ENCODE data around the gene USP37. TPM values are rescaled to one million over a fixed set of nuclear protein-coding genes. Genes with fewer than 3 reads are reported as not detected.

The USP37 gene
- polyA plus RNA-seq, 1 of the 3 experiments (the other 2 are of a cell fraction) = 0.95 TPM

GRCh38 chr2:218418717-218419458, 149.3 kb downstream of the USP37 start, which contains the start of gene VIL1:
Gene VIL1, plus strand, starts transcription at chr2:218419123. Its CDS starts 4,656 bp downstream, at chr2:218423779.
- Histone ChIP-seq H3F3A (replicated peaks; ENCODE audit: insufficient read depth) (no peaks in the 10 kb centered on the region), H3K36me3 (replicated peaks in 1 of 2; ENCODE audit: control insufficient read depth in 1 of 2, insufficient read depth in 2 of 2, low read length in 1 of 2) (no peaks in the 10 kb centered on the region), H3K27ac (ENCODE audit: low read depth in 2 of 2, low read length in 1 of 2) (no peak within 1 kb of the TSS), H4K20me1 (ENCODE audit: insufficient read depth) (no peaks in the 10 kb centered on the region), H3K27me3 (ENCODE audit: insufficient read depth) (no peaks in the 10 kb centered on the region), H3K79me2 (ENCODE audit: insufficient read depth) (no peaks in the 10 kb centered on the region), H3K4me3 (ENCODE audit: low read depth in 2 of 2, low read length in 1 of 2) (no peak within 1 kb of the TSS), H3K9me2 (no peaks in the 10 kb centered on the region), H3K9me3 (no peaks in the 10 kb centered on the region), H3K4me2 (no peak within 1 kb of the TSS), H3K9ac (no peak within 1 kb of the TSS), H2AFZ (ENCODE audit: low read depth) (no peak within 1 kb of the TSS), H3K4me1 (ENCODE audit: control insufficient read depth in 1 of 2, insufficient read depth in 2 of 2, low read depth in 1 of 2, low read length in 1 of 2) (no peaks in the 10 kb centered on the region)
- no peak for TF ChIP-seq CTCF (IDR thresholded peaks at IDR 0.05)
- no peak for TF ChIP-seq SMC3 (IDR thresholded peaks at IDR 0.05; ENCODE audit: low read depth, low read length)
- no peak for TF ChIP-seq RCOR1 (IDR thresholded peaks at IDR 0.05; ENCODE audit: low read length)
- DNase-seq = no peak
- CTCF ChIA-PET = no interaction called here
- POLR2A ChIA-PET = no interaction called here
- 74% methylated on average over 8 of the region's 9 CpGs for WGBS (ENCODE audit: low lambda C conversion rate)

- no peaks in the 10 kb centered on the region for H3K4me1 ChIP-seq (ENCODE audit: control insufficient read depth in 1 of 2, insufficient read depth in 2 of 2, low read depth in 1 of 2, low read length in 1 of 2)
- no peaks in the 10 kb centered on the region for H3K9me2 ChIP-seq
- no peaks in the 10 kb centered on the region for H3K9me3 ChIP-seq
- ChIA-PET POLR2A (no interaction called here), CTCF (no interaction called here)
- 54% methylated on average over 3 of the region's 5 CpGs for WGBS (ENCODE audit: low lambda C conversion rate)
- H2AFZ ChIP-seq (ENCODE audit: low read depth) = no peak overlapping the region
- no peak overlapping the region for H3K4me3 ChIP-seq (ENCODE audit: low read depth in 2 of 2, low read length in 1 of 2)
- H3K36me3 ChIP-seq (replicated peaks in 1 of 2; ENCODE audit: control insufficient read depth in 1 of 2, insufficient read depth in 2 of 2, low read length in 1 of 2) = no peaks in the 10 kb centered on the region
- H4K20me1 ChIP-seq (ENCODE audit: insufficient read depth) = no peaks in the 10 kb centered on the region
- no peaks in the 10 kb centered on the region for H3K27me3 ChIP-seq (ENCODE audit: insufficient read depth)
- H3K27ac ChIP-seq (ENCODE audit: low read depth in 2 of 2, low read length in 1 of 2) = no peak overlapping the region
- no peak overlapping the region for H3K9ac ChIP-seq
- no peak for TF ChIP-seq CTCF (IDR thresholded peaks at IDR 0.05)
- TF ChIP-seq TCF12 (IDR thresholded peaks at IDR 0.05) = no peak
- no peak overlapping the region for H3K4me2 ChIP-seq
- H3F3A ChIP-seq (replicated peaks; ENCODE audit: insufficient read depth) = no peaks in the 10 kb centered on the region
- no peaks in the 10 kb centered on the region for H3K79me2 ChIP-seq (ENCODE audit: insufficient read depth)
- no peak for DNase-seq
Observed at GRCh38 chr2:218418321-218418716, 149.8 kb downstream of the USP37 start.

GRCh38 chr2:218407717-218408116, 160.4 kb downstream of the USP37 start:
- no peaks in the 10 kb centered on the region for H3K9me2 ChIP-seq
- WGBS (ENCODE audit: low lambda C conversion rate) = 96% methylated on average over 8 of the region's 8 CpGs
- TF ChIP-seq ZBTB33 (IDR thresholded peaks at IDR 0.05; ENCODE audit: borderline replicate concordance, low read depth) (no peak), MAX (IDR thresholded peaks at IDR 0.05; ENCODE audit: low read depth) (no peak)
- H3K9me3 ChIP-seq = no peaks in the 10 kb centered on the region
- no peaks in the 10 kb centered on the region for H4K20me1 ChIP-seq (ENCODE audit: insufficient read depth)
- H3K79me2 ChIP-seq (ENCODE audit: insufficient read depth) = 0 out of 2 replicates have a peak, but pooled peaks cover 4% of the 10 kb centered on the region
- H3K36me3 ChIP-seq (replicated peaks in 1 of 2; ENCODE audit: control insufficient read depth in 1 of 2, insufficient read depth in 2 of 2, low read length in 1 of 2) = peaks cover 0 to 20% of the 10 kb centered on the region in 2 experiments
- no peak for DNase-seq
- no peak overlapping the region for H2AFZ ChIP-seq (ENCODE audit: low read depth)
- no peak overlapping the region for H3K4me3 ChIP-seq (ENCODE audit: low read depth in 2 of 2, low read length in 1 of 2)
- no peaks in the 10 kb centered on the region for H3K27me3 ChIP-seq (ENCODE audit: insufficient read depth)
- CTCF ChIA-PET = interaction anchor here (0.8 kb wide), 1 partner anchor 64 kb away, joined by 4 read pairs; no protein-coding TSS in a partner anchor
- H3K4me1 ChIP-seq (ENCODE audit: control insufficient read depth in 1 of 2, insufficient read depth in 2 of 2, low read depth in 1 of 2, low read length in 1 of 2) = peaks cover 8 to 17% of the 10 kb centered on the region in 2 experiments; a peak in 2 of 4 replicates
- H3F3A ChIP-seq (replicated peaks; ENCODE audit: insufficient read depth) = peaks cover 15% of the 10 kb centered on the region
- H3K9ac ChIP-seq = no peak overlapping the region
- no peak overlapping the region; a peak in 2 of 4 replicates for H3K27ac ChIP-seq (ENCODE audit: low read depth in 2 of 2, low read length in 1 of 2)
- POLR2A ChIA-PET = interaction anchor here (1.2 kb wide), 1 partner anchor 8 kb away, joined by 5 read pairs; the partner anchor contains the start of gene CTDSP1
- no peak overlapping the region for H3K4me2 ChIP-seq
